ENCODE measurements around the gene PDE4D.

DNA sequence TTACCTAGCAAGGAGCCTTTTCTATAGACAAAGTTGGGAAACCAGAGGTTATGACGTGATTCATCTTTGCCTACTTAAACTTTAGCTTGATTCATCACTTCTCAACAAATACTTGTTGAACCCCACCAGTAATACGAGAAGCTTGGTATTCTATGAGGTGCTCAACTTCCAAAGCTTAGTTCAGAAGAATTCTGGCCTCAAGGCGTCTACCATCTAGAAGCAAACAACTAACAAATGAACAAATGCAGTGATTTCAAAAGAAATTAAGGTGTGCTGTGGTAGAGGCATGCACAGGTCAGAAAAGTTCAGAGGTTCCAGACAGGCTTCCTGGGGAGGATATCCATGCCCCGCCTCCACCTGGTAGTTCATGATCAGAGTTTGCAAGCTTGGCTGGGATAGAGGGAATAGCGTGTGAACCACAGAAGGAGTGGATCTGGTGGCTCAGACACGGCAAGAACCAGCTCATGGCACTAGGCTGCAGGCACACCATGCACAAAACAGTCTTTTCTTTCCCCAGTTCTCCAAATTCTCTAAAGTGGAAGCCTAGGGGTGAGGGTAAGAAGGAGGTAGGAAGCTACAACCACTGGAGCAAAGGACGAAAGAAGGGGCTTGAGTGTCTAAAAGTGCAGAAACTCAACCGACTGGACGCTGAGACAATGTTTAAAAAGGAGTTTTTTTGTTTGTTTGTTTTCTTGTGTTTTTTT is 837.6 kb downstream of the PDE4D start:
- TF ChIP-seq, protein P1, sequence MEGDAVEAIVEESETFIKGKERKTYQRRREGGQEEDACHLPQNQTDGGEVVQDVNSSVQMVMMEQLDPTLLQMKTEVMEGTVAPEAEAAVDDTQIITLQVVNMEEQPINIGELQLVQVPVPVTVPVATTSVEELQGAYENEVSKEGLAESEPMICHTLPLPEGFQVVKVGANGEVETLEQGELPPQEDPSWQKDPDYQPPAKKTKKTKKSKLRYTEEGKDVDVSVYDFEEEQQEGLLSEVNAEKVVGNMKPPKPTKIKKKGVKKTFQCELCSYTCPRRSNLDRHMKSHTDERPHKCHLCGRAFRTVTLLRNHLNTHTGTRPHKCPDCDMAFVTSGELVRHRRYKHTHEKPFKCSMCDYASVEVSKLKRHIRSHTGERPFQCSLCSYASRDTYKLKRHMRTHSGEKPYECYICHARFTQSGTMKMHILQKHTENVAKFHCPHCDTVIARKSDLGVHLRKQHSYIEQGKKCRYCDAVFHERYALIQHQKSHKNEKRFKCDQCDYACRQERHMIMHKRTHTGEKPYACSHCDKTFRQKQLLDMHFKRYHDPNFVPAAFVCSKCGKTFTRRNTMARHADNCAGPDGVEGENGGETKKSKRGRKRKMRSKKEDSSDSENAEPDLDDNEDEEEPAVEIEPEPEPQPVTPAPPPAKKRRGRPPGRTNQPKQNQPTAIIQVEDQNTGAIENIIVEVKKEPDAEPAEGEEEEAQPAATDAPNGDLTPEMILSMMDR (IDR thresholded peaks at IDR 0.05; ENCODE audit: insufficient read depth, low read length), result no peak
- TF ChIP-seq GABPA (IDR thresholded peaks at IDR 0.05; ENCODE audit: low read depth), result no peak
